ENCODE results near the gene PTH1R. TPM values are rescaled to one million over a fixed set of nuclear protein-coding genes. Genes with fewer than 3 reads are reported as not detected.

The PTH1R gene
- total and polyA plus RNA-seq, 7 experiments from 2014 or later, result not detected

DNA sequence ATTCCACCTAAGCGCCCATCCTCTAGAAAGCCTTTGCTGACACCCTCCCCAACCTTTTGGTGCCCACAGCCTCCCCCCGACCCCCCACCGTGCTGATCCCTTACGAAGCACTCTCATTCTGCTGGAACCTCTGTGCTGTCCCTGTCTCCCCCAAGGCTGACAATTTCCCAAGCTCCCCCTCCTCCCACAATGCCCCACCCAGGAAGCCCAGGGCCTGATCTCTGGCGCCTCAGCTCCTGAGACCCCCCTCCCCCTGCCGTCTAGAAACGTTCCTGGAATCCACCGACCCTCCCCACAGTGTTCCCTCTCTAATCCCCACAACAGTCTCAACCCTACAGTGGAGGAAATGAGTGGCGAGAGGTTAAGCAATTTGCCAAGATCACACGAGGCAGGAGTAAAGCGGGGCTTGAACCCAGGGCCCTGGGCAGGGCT, 32.6 kb upstream of the PTH1R start:
- peaks cover 0 to 6% (median 0%) of the 10 kb centered on the region in 5 donors for H3K36me3 Mint-ChIP-seq
- ChIA-PET CTCF (interaction anchor here (1.2 kb wide), 1 partner anchor 56 kb away, joined by 3 read pairs; no protein-coding TSS in a partner anchor), POLR2A (interaction anchor here (0.6 kb wide), 1 partner anchor 8 kb away, joined by 3 read pairs; no protein-coding TSS in a partner anchor)
- H3K36me3 ChIP-seq (ENCODE audit: control insufficient read depth in 2 of 3, insufficient read depth in 3 of 3, low read length in 3 of 3), result no peaks in the 10 kb centered on the region
- H3K4me1 ChIP-seq (ENCODE audit: control insufficient read depth in 2 of 2, insufficient read depth in 2 of 2, low read length in 2 of 2), result peaks cover 0 to 11% of the 10 kb centered on the region in 2 donors
- intact Hi-C loops (cut with micrococcal nuclease), result loop anchor here in 1 of 2 donors (5.0 kb wide), 1 partner anchor 153 kb away; the partner anchor contains the start of gene ALS2CL
- H3K9me3 ChIP-seq (ENCODE audit: control insufficient read depth in 2 of 3, low read length in 3 of 3), result peaks cover 0 to 9% (median 4%) of the 10 kb centered on the region in 3 experiments
- peaks cover 5 to 33% (median 24%) of the 10 kb centered on the region in 11 donors for H3K9me3 Mint-ChIP-seq
- no peaks in the 10 kb centered on the region for H3K27me3 ChIP-seq (ENCODE audit: control insufficient read depth in 2 of 2, insufficient read depth in 2 of 2, low read length in 2 of 2)
- no peak overlapping the region for H3K4me3 ChIP-seq (ENCODE audit: low read length)
- DNase-seq (no peak), ATAC-seq (no peak)
- peaks cover 0 to 38% (median 0%) of the 10 kb centered on the region in 5 donors for H3K27me3 Mint-ChIP-seq
- peak overlapping the region in 7 of 9 donors; percentile 39 to 85 (median 68) for H3K27ac Mint-ChIP-seq
- peaks cover 0 to 14% (median 5%) of the 10 kb centered on the region in 7 donors for H3K4me1 Mint-ChIP-seq
- no peak overlapping the region for H3K27ac ChIP-seq (ENCODE audit: low read depth, low read length)
- peak overlapping the region; percentile 33 to 91 (median 82) for H3K4me3 Mint-ChIP-seq

DNA sequence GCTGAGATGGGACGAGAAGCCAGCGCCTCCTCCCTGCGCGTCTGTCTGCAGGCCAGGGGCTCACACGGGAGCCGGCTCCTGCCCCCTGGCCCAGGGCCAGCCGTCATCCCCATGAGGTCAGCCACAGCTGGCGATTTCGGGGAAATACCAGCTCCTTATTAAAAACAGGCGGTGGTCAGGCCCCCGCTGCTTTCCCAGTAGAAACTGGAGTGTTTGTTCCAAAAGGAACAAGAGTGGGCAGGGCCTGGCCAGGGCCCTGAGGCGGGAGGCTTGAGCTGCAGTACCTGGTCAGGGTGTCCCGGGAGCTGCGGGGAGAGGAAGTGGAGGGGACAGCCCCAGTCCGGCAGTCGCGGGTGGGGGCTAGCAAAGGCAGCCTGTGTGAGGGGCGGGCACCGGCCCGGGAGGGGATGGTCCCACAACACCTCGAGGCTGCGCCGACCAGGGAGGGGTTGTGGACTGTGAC, 32.1 kb upstream of the PTH1R start:
- Histone ChIP-seq H3K36me3 (ENCODE audit: control insufficient read depth in 2 of 3, insufficient read depth in 3 of 3, low read length in 3 of 3) (no peaks in the 10 kb centered on the region), H3K27me3 (ENCODE audit: control insufficient read depth in 2 of 2, insufficient read depth in 2 of 2, low read length in 2 of 2) (no peaks in the 10 kb centered on the region), H3K27ac (ENCODE audit: low read depth, low read length) (peak overlapping the region; percentile 65), H3K4me3 (ENCODE audit: low read length) (peak overlapping the region; percentile 66), H3K4me1 (ENCODE audit: control insufficient read depth in 2 of 2, insufficient read depth in 2 of 2, low read length in 2 of 2) (peaks cover 0 to 11% of the 10 kb centered on the region in 2 donors), H3K9me3 (ENCODE audit: control insufficient read depth in 2 of 3, low read length in 3 of 3) (peaks cover 0 to 9% (median 2%) of the 10 kb centered on the region in 3 experiments)
- DNase-seq, result peak in 2 of 9 donors; percentile 5 to 37
- no peak for ATAC-seq
- intact Hi-C loops (cut with micrococcal nuclease), result loop anchor here in 1 of 2 donors (5.0 kb wide), 1 partner anchor 153 kb away; the partner anchor contains the start of gene ALS2CL
- Mint-ChIP-seq H3K9me3 (peaks cover 5 to 31% (median 20%) of the 10 kb centered on the region in 11 donors), H3K4me1 (peaks cover 0 to 14% (median 5%) of the 10 kb centered on the region in 7 donors), H3K27ac (peak overlapping the region in 8 of 9 donors; percentile 48 to 85 (median 62)), H3K36me3 (peaks cover 0 to 5% (median 0%) of the 10 kb centered on the region in 5 donors), H3K4me3 (peak overlapping the region; percentile 69 to 91 (median 84)), H3K27me3 (peaks cover 0 to 36% (median 0%) of the 10 kb centered on the region in 5 donors)
- ChIA-PET POLR2A (interaction anchor here (0.6 kb wide), 1 partner anchor 8 kb away, joined by 3 read pairs; no protein-coding TSS in a partner anchor), CTCF (interaction anchor here (1.0 to 1.2 kb wide), 2 partner anchors 14 to 56 kb away, joined by 3 read pairs; no protein-coding TSS in a partner anchor)

GRCh38 chr3:46845860-46846623, 31.5 kb upstream of the PTH1R start:
- CTCF ChIA-PET, result interaction anchor here (0.7 to 1.2 kb wide), 3 partner anchors 14 to 121 kb away, joined by 3 read pairs; no protein-coding TSS in a partner anchor
- ATAC-seq, result peak; percentile 97
- Mint-ChIP-seq H3K4me1 (peaks cover 0 to 14% (median 5%) of the 10 kb centered on the region in 7 donors), H3K4me3 (peak overlapping the region; percentile 50 to 91 (median 82)), H3K9me3 (peaks cover 5 to 24% (median 15%) of the 10 kb centered on the region in 11 donors), H3K27ac (peak overlapping the region in 6 of 9 donors; percentile 20 to 75 (median 60)), H3K27me3 (peaks cover 0 to 36% (median 0%) of the 10 kb centered on the region in 5 donors), H3K36me3 (peaks cover 0 to 4% (median 0%) of the 10 kb centered on the region in 5 donors)
- peaks cover 0 to 4% (median 0%) of the 10 kb centered on the region in 3 experiments for H3K9me3 ChIP-seq (ENCODE audit: control insufficient read depth in 2 of 3, low read length in 3 of 3)
- H3K27ac ChIP-seq (ENCODE audit: low read depth, low read length), result peak overlapping the region; percentile 65
- peaks cover 0 to 11% of the 10 kb centered on the region in 2 donors for H3K4me1 ChIP-seq (ENCODE audit: control insufficient read depth in 2 of 2, insufficient read depth in 2 of 2, low read length in 2 of 2)
- peak; percentile 69 to 83 (median 78) for DNase-seq
- intact Hi-C loops (cut with micrococcal nuclease), result loop anchor here in 1 of 2 donors (1.0 to 5.0 kb wide), 4 partner anchors 33 to 437 kb away; partner anchors contain the start of genes ALS2CL, KIF9 and KLHL18
- POLR2A ChIA-PET, result no interaction called here
- no peaks in the 10 kb centered on the region for H3K27me3 ChIP-seq (ENCODE audit: control insufficient read depth in 2 of 2, insufficient read depth in 2 of 2, low read length in 2 of 2)
- no peaks in the 10 kb centered on the region for H3K36me3 ChIP-seq (ENCODE audit: control insufficient read depth in 2 of 3, insufficient read depth in 3 of 3, low read length in 3 of 3)
- peak overlapping the region; percentile 66 for H3K4me3 ChIP-seq (ENCODE audit: low read length)

DNA sequence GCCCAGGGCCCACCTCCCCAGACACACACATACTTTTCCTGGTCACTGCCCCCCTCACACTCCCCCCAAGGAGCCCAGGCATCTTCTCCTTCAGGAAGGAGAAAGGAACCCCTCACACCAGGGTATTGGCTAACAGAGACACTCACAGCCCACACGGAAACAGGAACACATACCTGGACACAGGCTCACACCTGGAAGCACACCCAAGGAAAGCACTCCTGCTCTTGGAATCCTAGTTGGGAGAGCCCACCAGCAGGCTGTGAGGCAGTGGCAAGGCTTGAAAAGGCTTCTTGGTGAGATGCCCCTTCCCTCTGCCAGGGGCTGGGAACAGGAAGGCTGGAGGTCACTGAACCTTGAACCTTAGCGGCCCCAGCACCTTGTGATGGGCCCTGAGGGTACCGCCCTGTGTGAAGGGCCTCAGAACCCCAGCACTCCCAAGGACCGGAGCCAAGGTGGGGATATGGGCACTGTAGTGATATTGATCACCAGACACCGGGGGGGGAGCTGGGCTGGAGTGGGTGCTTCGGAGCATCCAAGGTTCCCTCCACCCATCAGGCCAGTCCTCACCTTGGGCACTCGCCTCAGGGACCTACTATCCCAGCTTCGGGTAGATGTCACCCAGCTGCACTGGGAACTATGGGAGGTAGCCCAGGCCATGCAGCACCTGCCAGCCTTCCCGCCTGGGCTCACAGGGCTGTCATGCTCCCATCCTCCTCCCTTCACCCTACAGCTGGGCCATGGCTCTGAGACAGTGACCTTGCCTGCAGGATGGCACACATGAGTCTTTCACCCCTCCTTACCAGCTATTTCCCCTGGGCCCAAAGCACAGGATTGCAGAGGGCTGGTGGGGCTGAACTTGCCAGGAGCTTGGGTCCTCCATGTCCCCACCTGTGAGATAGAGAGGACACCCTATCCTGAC, 30.6 kb upstream of the PTH1R start:
- peak overlapping the region; percentile 50 to 91 (median 74) for H3K4me3 Mint-ChIP-seq
- Histone ChIP-seq H3K4me1 (ENCODE audit: control insufficient read depth in 2 of 2, insufficient read depth in 2 of 2, low read length in 2 of 2) (peaks cover 0 to 11% of the 10 kb centered on the region in 2 donors), H3K9me3 (ENCODE audit: control insufficient read depth in 2 of 3, low read length in 3 of 3) (no peaks in the 10 kb centered on the region), H3K4me3 (ENCODE audit: low read length) (peak overlapping the region; percentile 66), H3K36me3 (ENCODE audit: control insufficient read depth in 2 of 3, insufficient read depth in 3 of 3, low read length in 3 of 3) (no peaks in the 10 kb centered on the region), H3K27ac (ENCODE audit: low read depth, low read length) (peak overlapping the region; percentile 65), H3K27me3 (ENCODE audit: control insufficient read depth in 2 of 2, insufficient read depth in 2 of 2, low read length in 2 of 2) (no peaks in the 10 kb centered on the region)
- no peak for ATAC-seq
- no peaks in the 10 kb centered on the region for H3K36me3 Mint-ChIP-seq
- peaks cover 0 to 16% (median 7%) of the 10 kb centered on the region in 11 donors for H3K9me3 Mint-ChIP-seq
- H3K4me1 Mint-ChIP-seq, result peaks cover 0 to 14% (median 5%) of the 10 kb centered on the region in 7 donors
- no peak for DNase-seq
- ChIA-PET POLR2A (no interaction called here), CTCF (interaction anchor here (0.7 to 1.0 kb wide), 3 partner anchors 13 to 122 kb away, joined by 3 to 5 read pairs (median 3); no protein-coding TSS in a partner anchor)
- H3K27ac Mint-ChIP-seq, result peak overlapping the region in 5 of 9 donors; percentile 21 to 75 (median 32)
- H3K27me3 Mint-ChIP-seq, result peaks cover 0 to 29% (median 0%) of the 10 kb centered on the region in 5 donors
- intact Hi-C loops (cut with micrococcal nuclease), result loop anchor here in 1 of 2 donors (1.0 to 5.0 kb wide), 4 partner anchors 34 to 436 kb away; partner anchors contain the start of genes ALS2CL, KIF9 and KLHL18

GRCh38 chr3:46847744-46848143, 29.8 kb upstream of the PTH1R start:
- Mint-ChIP-seq H3K27me3 (peaks cover 0 to 23% (median 0%) of the 10 kb centered on the region in 5 donors), H3K9me3 (peaks cover 0 to 9% (median 2%) of the 10 kb centered on the region in 11 donors), H3K27ac (no peak overlapping the region), H3K4me1 (peaks cover 0 to 14% (median 5%) of the 10 kb centered on the region in 7 donors), H3K4me3 (no peak overlapping the region), H3K36me3 (no peaks in the 10 kb centered on the region)
- Histone ChIP-seq H3K27ac (ENCODE audit: low read depth, low read length) (no peak overlapping the region), H3K27me3 (ENCODE audit: control insufficient read depth in 2 of 2, insufficient read depth in 2 of 2, low read length in 2 of 2) (no peaks in the 10 kb centered on the region), H3K4me3 (ENCODE audit: low read length) (no peak overlapping the region), H3K9me3 (ENCODE audit: control insufficient read depth in 2 of 3, low read length in 3 of 3) (no peaks in the 10 kb centered on the region), H3K4me1 (ENCODE audit: control insufficient read depth in 2 of 2, insufficient read depth in 2 of 2, low read length in 2 of 2) (peaks cover 0 to 11% of the 10 kb centered on the region in 2 donors), H3K36me3 (ENCODE audit: control insufficient read depth in 2 of 3, insufficient read depth in 3 of 3, low read length in 3 of 3) (no peaks in the 10 kb centered on the region)
- CTCF ChIA-PET, result interaction anchor here (0.8 kb wide), 1 partner anchor 12 kb away, joined by 5 read pairs; no protein-coding TSS in a partner anchor
- DNase-seq (no peak), ATAC-seq (no peak)
- POLR2A ChIA-PET, result no interaction called here
- intact Hi-C loops (cut with micrococcal nuclease), result loop anchor here in 1 of 2 donors (2.0 to 5.0 kb wide), 3 partner anchors 35 to 435 kb away; partner anchors contain the start of genes ALS2CL, KIF9 and KLHL18
